CD14-positive monocyte (primary cell): ENCODE data around the gene FAM9C. TPM values are rescaled to one million over a fixed set of nuclear protein-coding genes. Genes with fewer than 3 reads are reported as not detected.

Source experiments
- DNase-seq, 3 donors: peaks; one replicate each; pipeline ENCODE4 v3.0.0-alpha.2; 2011 to 2022
- H2AFZ ChIP-seq: 2 replicates; pipeline ENCODE4 v1.6.0; 2012; ENCODE audit warnings: mild to moderate bottlenecking, low read depth, low read length, inconsistent platforms; ENCODE audit not compliant: insufficient read depth, poor library complexity, severe bottlenecking
- H3K27ac ChIP-seq, 2 donors: 1 replicate in 1 of 2; 2 replicates in 1 of 2; pipeline ENCODE4 v1.5.1; 2012 to 2013; ENCODE audit warnings: low read length in 2 of 2, control low read depth in 1 of 2, inconsistent platforms in 1 of 2, low read depth in 1 of 2, mild to moderate bottlenecking in 1 of 2
- H3K27me3 ChIP-seq, 2 donors: one replicate each; pipeline versions ENCODE4 v1.6.0 to v1.6.1; 2011 to 2013; ENCODE audit warnings: low read length in 2 of 2; ENCODE audit not compliant: control insufficient read depth in 2 of 2, insufficient read depth in 2 of 2
- H3K36me3 ChIP-seq, 2 donors: replicated peaks in 1 of 2; 1 replicate in 1 of 2; 2 replicates in 1 of 2; pipeline versions ENCODE4 v1.5.1 to v1.6.1; 2012 to 2013; ENCODE audit warnings: low read length in 2 of 2, control low read depth in 1 of 2, inconsistent platforms in 1 of 2, mild to moderate bottlenecking in 1 of 2; ENCODE audit not compliant: insufficient read depth in 2 of 2, control insufficient read depth in 1 of 2
- H3K4me1 ChIP-seq, 2 donors: 1 replicate in 1 of 2; 2 replicates in 1 of 2; pipeline versions ENCODE4 v1.5.1 to v1.6.1; 2012 to 2013; ENCODE audit warnings: low read length in 2 of 2, control low read depth in 1 of 2, inconsistent platforms in 1 of 2, mild to moderate bottlenecking in 1 of 2, moderate library complexity in 1 of 2; ENCODE audit not compliant: insufficient read depth in 2 of 2, control insufficient read depth in 1 of 2
- H3K4me2 ChIP-seq: replicated peaks from 2 replicates; pipeline ENCODE3; 2012; ENCODE audit warnings: low read length, moderate library complexity, mild to moderate bottlenecking; ENCODE audit not compliant: poor library complexity, severe bottlenecking; ENCODE audit errors: extremely low read depth
- H3K4me3 ChIP-seq, 3 experiments: fragments of 200-600 bp in 1 of 3; sonication (generic) in 1 of 3; replicated peaks in 1 of 3; 1 replicate in 2 of 3; 2 replicates in 1 of 3; pipeline ENCODE4 v1.5.1; 2011 to 2013; ENCODE audit warnings: low read length in 3 of 3, mild to moderate bottlenecking in 3 of 3, control low read depth in 2 of 3, low read depth in 2 of 3, inconsistent platforms in 1 of 3, moderate library complexity in 1 of 3
- H3K79me2 ChIP-seq: 2 replicates; pipeline ENCODE4 v1.6.0; 2012; ENCODE audit warnings: mild to moderate bottlenecking, control low read depth, inconsistent platforms, low read length, moderate library complexity; ENCODE audit not compliant: insufficient read depth
- H3K9ac ChIP-seq: 2 replicates; pipeline ENCODE4 v1.6.0; 2017; ENCODE audit warnings: low read length, mild to moderate bottlenecking; ENCODE audit not compliant: insufficient read depth, poor library complexity, severe bottlenecking
- H3K9me3 ChIP-seq, 2 donors: replicated peaks in 1 of 2; 1 replicate in 1 of 2; 2 replicates in 1 of 2; pipeline versions ENCODE4 v1.5.1 to v1.6.1; 2012 to 2013; ENCODE audit warnings: low read length in 2 of 2, control low read depth in 1 of 2; ENCODE audit not compliant: control insufficient read depth in 1 of 2, insufficient read depth in 1 of 2
- H4K20me1 ChIP-seq: 2 replicates; pipeline ENCODE4 v1.6.0; 2012; ENCODE audit warnings: mild to moderate bottlenecking, low read length, control low read depth, moderate library complexity; ENCODE audit not compliant: insufficient read depth
- H3K27ac Mint-ChIP-seq, 7 donors: one replicate each; pipeline ENCODE4 v1.8.0; 2020; ENCODE audit warnings: mild to moderate bottlenecking in 7 of 7, mixed read lengths in 7 of 7, moderate library complexity in 6 of 7, inconsistent platforms in 2 of 7
- H3K27me3 Mint-ChIP-seq, 3 donors: one replicate each; pipeline ENCODE4 v1.8.0; 2021 to 2022; ENCODE audit warnings: low read depth in 3 of 3, mild to moderate bottlenecking in 3 of 3, mixed read lengths in 3 of 3, moderate library complexity in 3 of 3, inconsistent platforms in 1 of 3
- H3K36me3 Mint-ChIP-seq, 2 donors: one replicate each; pipeline ENCODE4 v1.8.0; 2020; ENCODE audit warnings: mixed read lengths in 2 of 2, inconsistent platforms in 1 of 2, mild to moderate bottlenecking in 1 of 2
- H3K4me1 Mint-ChIP-seq: one replicate; pipeline ENCODE4 v1.8.0; 2020; ENCODE audit warnings: mild to moderate bottlenecking, mixed read lengths
- H3K4me3 Mint-ChIP-seq, 2 donors: one replicate each; pipeline ENCODE4 v1.8.0; 2020; ENCODE audit warnings: mild to moderate bottlenecking in 2 of 2, mixed read lengths in 2 of 2, moderate library complexity in 1 of 2
- H3K9me3 Mint-ChIP-seq, 7 donors: one replicate each; pipeline ENCODE4 v1.8.0; 2020 to 2022; ENCODE audit warnings: mixed read lengths in 7 of 7, mild to moderate bottlenecking in 6 of 7, moderate library complexity in 6 of 7, inconsistent platforms in 2 of 7
- CTCF ChIP-seq: fragments of 200-600 bp; IDR thresholded peaks from one replicate; pipeline ENCODE4 v1.8.0; 2022; ENCODE audit warnings: antibody characterized with exemption, mild to moderate bottlenecking
- WGBS: methylation state at CpG from one replicate; pipeline ENCODE4 v1.1.5; 2013; ENCODE audit warnings: missing lambda C conversion rate; ENCODE audit not compliant: insufficient coverage; 5-methylcytosine and 5-hydroxymethylcytosine counted together
- intact Hi-C, 2 donors: fragments of 100-400 bp; cut with micrococcal nuclease; formaldehyde crosslinking; loops; one replicate each; pipeline versions ENCODE4 v1.15.0 to v1.15.1; 2023
- polyA plus RNA-seq, 3 donors: library from polyadenylated mRNA; depleted of rRNA in 1 of 3; unstranded in 2 of 3; stranded (reverse) in 1 of 3; fragments of 300-500 nt in 2 of 3; fragments of >200 nt in 1 of 3; fragmentation: Illumina TruSeq in 2 of 3; gene quantifications; 1 replicate in 2 of 3; 2 replicates in 1 of 3; pipeline ENCODE4 v1.2.3, GENCODE V29; 2012 to 2021

Gene FAM9C
- polyA plus RNA-seq, 3 donors, result not detected

- peaks cover 0 to 3% of the 10 kb centered on the region in 2 donors for H3K9me3 ChIP-seq
- H3K79me2 ChIP-seq, result no peaks in the 10 kb centered on the region
- no peaks in the 10 kb centered on the region for H3K36me3 ChIP-seq
- 94% methylated on average over 8 of the region's 10 CpGs for WGBS
- no peak overlapping the region for H2AFZ ChIP-seq
- no peak overlapping the region for H3K9ac ChIP-seq
- Mint-ChIP-seq H3K9me3 (peaks cover 0 to 3% (median 0%) of the 10 kb centered on the region in 7 donors), H3K4me1 (peaks cover 27% of the 10 kb centered on the region), H3K36me3 (no peaks in the 10 kb centered on the region), H3K27ac (no peak overlapping the region), H3K4me3 (no peak overlapping the region), H3K27me3 (peaks cover 0 to 35% (median 0%) of the 10 kb centered on the region in 3 donors)
- peaks cover 28% of the 10 kb centered on the region in 2 donors for H3K4me1 ChIP-seq
- intact Hi-C loops, result no loop called here
- DNase-seq, result no peak
- TF ChIP-seq CTCF, result no peak
- no peak overlapping the region for H3K4me3 ChIP-seq
- H3K27ac ChIP-seq, result no peak overlapping the region
- H3K27me3 ChIP-seq, result peaks cover 0 to 9% of the 10 kb centered on the region in 2 donors
- H4K20me1 ChIP-seq, result no peaks in the 10 kb centered on the region
- no peak overlapping the region for H3K4me2 ChIP-seq
These were observed 1.3 kb downstream of the FAM9C start for GRCh38 chrX:13043138-13043537.

GRCh38 chrX:13036896-13037295 lies 7.5 kb downstream of the FAM9C start:
- Histone ChIP-seq H3K27ac (no peak overlapping the region), H3K9me3 (no peaks in the 10 kb centered on the region), H3K4me3 (no peak overlapping the region), H3K27me3 (peaks cover 0 to 16% of the 10 kb centered on the region in 2 donors), H4K20me1 (no peaks in the 10 kb centered on the region), H3K4me2 (no peak overlapping the region), H2AFZ (no peak overlapping the region), H3K79me2 (no peaks in the 10 kb centered on the region), H3K4me1 (peaks cover 0 to 5% of the 10 kb centered on the region in 2 donors), H3K36me3 (no peaks in the 10 kb centered on the region), H3K9ac (no peak overlapping the region)
- peaks cover 5% of the 10 kb centered on the region for H3K4me1 Mint-ChIP-seq
- no peak overlapping the region for H3K4me3 Mint-ChIP-seq
- H3K27ac Mint-ChIP-seq, result no peak overlapping the region
- DNase-seq, result no peak
- intact Hi-C loops, result no loop called here
- H3K27me3 Mint-ChIP-seq, result peaks cover 0 to 26% (median 0%) of the 10 kb centered on the region in 3 donors
- TF ChIP-seq CTCF, result no peak
- H3K36me3 Mint-ChIP-seq, result no peaks in the 10 kb centered on the region
- H3K9me3 Mint-ChIP-seq, result peaks cover 0 to 3% (median 0%) of the 10 kb centered on the region in 7 donors
- 100% methylated on average over 3 of the region's 3 CpGs for WGBS
